H1 (cell line): ENCODE measurements around the gene NR4A2.

Experiments
- ATF3 ChIP-seq: IDR thresholded peaks from 2 replicates; pipeline ENCODE4 v1.6.1; 2011; ENCODE audit warnings: low read depth, mild to moderate bottlenecking, low read length; ENCODE audit not compliant: insufficient read depth
- CTCF ChIP-seq, 3 experiments: IDR thresholded peaks; 1 replicate in 2 of 3; 2 replicates in 1 of 3; pipeline versions ENCODE4 v1.5.1 to v1.6.1; 2011; ENCODE audit warnings: low read length in 3 of 3, mild to moderate bottlenecking in 3 of 3, inconsistent platforms in 2 of 3, low read depth in 1 of 3, moderate library complexity in 1 of 3; ENCODE audit not compliant: insufficient read depth in 1 of 3; ENCODE audit errors: control extremely low read depth in 1 of 3
- TCF12 ChIP-seq: IDR thresholded peaks from 2 replicates; pipeline ENCODE4 v1.6.1; 2011; ENCODE audit warnings: low read depth, mild to moderate bottlenecking, low read length

GRCh38 chr2:156322686-156323231 lies 9.8 kb downstream of the NR4A2 start:
- TF ChIP-seq CTCF (IDR thresholded peaks at IDR 0.05; ENCODE audit: control extremely low read depth in 1 of 3, insufficient read depth in 1 of 3, low read depth in 1 of 3, low read length in 3 of 3) (no peak), ATF3 (no peak), TCF12 (peak; percentile 81; the same call in 1 of the 2 replicates)
